ENCODE measurements around the gene BLZF1. TPM values are rescaled to one million over a fixed set of nuclear protein-coding genes. Genes with fewer than 3 reads are reported as not detected.

The BLZF1 gene
- polyA plus RNA-seq, 1 donor from 2014 or later, result 19.9 TPM

- H3K9me2 ChIP-seq (ENCODE audit: insufficient read depth, low read length), result no peaks in the 10 kb centered on the region
- no peak overlapping the region for H3K4me3 ChIP-seq (ENCODE audit: low read length)
- no peak for TF ChIP-seq REST (IDR thresholded peaks at IDR 0.05; ENCODE audit: borderline replicate concordance)
- no peak for TF ChIP-seq TAF1 (IDR thresholded peaks at IDR 0.05; ENCODE audit: low read depth)
- TF ChIP-seq POLR2AphosphoS5 (IDR thresholded peaks at IDR 0.05), result no peak
- no peak for TF ChIP-seq EZH2 (IDR thresholded peaks at IDR 0.05; ENCODE audit: borderline replicate concordance, insufficient read depth, low read length, poor library complexity, severe bottlenecking)
- TF ChIP-seq MXI1 (conservative IDR thresholded peaks at IDR 0.05; ENCODE audit: poor library complexity, severe bottlenecking), result no peak
- TF ChIP-seq EP300 (conservative IDR thresholded peaks at IDR 0.05; ENCODE audit: poor library complexity, severe bottlenecking), result no peak
- no peak for TF ChIP-seq CTCF (IDR thresholded peaks at IDR 0.05; ENCODE audit: poor library complexity, severe bottlenecking)
- no peak overlapping the region for H2AFZ ChIP-seq (ENCODE audit: low read depth, low read length)
- H3K36me3 ChIP-seq (ENCODE audit: insufficient read depth, low read length), result peaks cover 12% of the 10 kb centered on the region
- H4K20me1 ChIP-seq (ENCODE audit: insufficient read depth), result no peaks in the 10 kb centered on the region
- H3K4me2 ChIP-seq (ENCODE audit: low read length), result no peak overlapping the region
- H3F3A ChIP-seq (ENCODE audit: insufficient read depth, low read length, poor library complexity, severe bottlenecking), result no peaks in the 10 kb centered on the region
- H3K27ac ChIP-seq (ENCODE audit: low read length), result no peak overlapping the region
- no peaks in the 10 kb centered on the region for H3K79me2 ChIP-seq (replicated peaks; ENCODE audit: insufficient read depth, low read length)
- no peaks in the 10 kb centered on the region for H3K27me3 ChIP-seq (ENCODE audit: insufficient read depth, low read depth, low read length)
- no peaks in the 10 kb centered on the region for H3K9me3 ChIP-seq (ENCODE audit: low read length)
- H3K9ac ChIP-seq (ENCODE audit: low read length), result no peak overlapping the region
Observed at GRCh38 chr1:169387399-169387798, 19.4 kb downstream of the BLZF1 start.

GRCh38 chr1:169390303-169390702, 22.3 kb downstream of the BLZF1 start:
- Histone ChIP-seq H3K79me2 (replicated peaks; ENCODE audit: insufficient read depth, low read length) (no peaks in the 10 kb centered on the region), H3K4me2 (ENCODE audit: low read length) (no peak overlapping the region)

More at GRCh38 chr1:169390303-169390702, 22.3 kb downstream of the BLZF1 start:
- Histone ChIP-seq H4K20me1 (ENCODE audit: insufficient read depth) (no peaks in the 10 kb centered on the region), H3K9ac (ENCODE audit: low read length) (no peak overlapping the region), H2AFZ (ENCODE audit: low read depth, low read length) (no peak overlapping the region), H3K9me2 (ENCODE audit: insufficient read depth, low read length) (no peaks in the 10 kb centered on the region), H3K27ac (ENCODE audit: low read length) (no peak overlapping the region), H3K27me3 (ENCODE audit: insufficient read depth, low read depth, low read length) (no peaks in the 10 kb centered on the region), H3K36me3 (ENCODE audit: insufficient read depth, low read length) (peaks cover 7% of the 10 kb centered on the region), H3F3A (ENCODE audit: insufficient read depth, low read length, poor library complexity, severe bottlenecking) (no peaks in the 10 kb centered on the region), H3K4me3 (ENCODE audit: low read length) (no peak overlapping the region), H3K9me3 (ENCODE audit: low read length) (no peaks in the 10 kb centered on the region)
- TF ChIP-seq REST (IDR thresholded peaks at IDR 0.05; ENCODE audit: borderline replicate concordance), result no peak
- TF ChIP-seq EP300 (conservative IDR thresholded peaks at IDR 0.05; ENCODE audit: poor library complexity, severe bottlenecking), result no peak
- TF ChIP-seq MXI1 (conservative IDR thresholded peaks at IDR 0.05; ENCODE audit: poor library complexity, severe bottlenecking), result no peak
- no peak for TF ChIP-seq EZH2 (IDR thresholded peaks at IDR 0.05; ENCODE audit: borderline replicate concordance, insufficient read depth, low read length, poor library complexity, severe bottlenecking)
- TF ChIP-seq RAD21 (conservative IDR thresholded peaks at IDR 0.05), result no peak
- TF ChIP-seq SMC3 (conservative IDR thresholded peaks at IDR 0.05; ENCODE audit: poor library complexity), result no peak
- TF ChIP-seq TAF1 (IDR thresholded peaks at IDR 0.05; ENCODE audit: low read depth), result no peak
- TF ChIP-seq CTCF (IDR thresholded peaks at IDR 0.05; ENCODE audit: poor library complexity, severe bottlenecking), result no peak
- TF ChIP-seq POLR2AphosphoS5 (IDR thresholded peaks at IDR 0.05), result no peak

Measured in neural cell (in vitro differentiated cells).